GM21717 (cell line): ENCODE data around the gene POLG.

Source experiments
- ATAC-seq: cut with Tn5 transposase; IDR thresholded peaks from one replicate; pipeline ENCODE4 v1.9.1; 2021; ENCODE audit warnings: mild to moderate bottlenecking, moderate library complexity; ENCODE audit not compliant: unreplicated experiment

Gene POLG

DNA sequence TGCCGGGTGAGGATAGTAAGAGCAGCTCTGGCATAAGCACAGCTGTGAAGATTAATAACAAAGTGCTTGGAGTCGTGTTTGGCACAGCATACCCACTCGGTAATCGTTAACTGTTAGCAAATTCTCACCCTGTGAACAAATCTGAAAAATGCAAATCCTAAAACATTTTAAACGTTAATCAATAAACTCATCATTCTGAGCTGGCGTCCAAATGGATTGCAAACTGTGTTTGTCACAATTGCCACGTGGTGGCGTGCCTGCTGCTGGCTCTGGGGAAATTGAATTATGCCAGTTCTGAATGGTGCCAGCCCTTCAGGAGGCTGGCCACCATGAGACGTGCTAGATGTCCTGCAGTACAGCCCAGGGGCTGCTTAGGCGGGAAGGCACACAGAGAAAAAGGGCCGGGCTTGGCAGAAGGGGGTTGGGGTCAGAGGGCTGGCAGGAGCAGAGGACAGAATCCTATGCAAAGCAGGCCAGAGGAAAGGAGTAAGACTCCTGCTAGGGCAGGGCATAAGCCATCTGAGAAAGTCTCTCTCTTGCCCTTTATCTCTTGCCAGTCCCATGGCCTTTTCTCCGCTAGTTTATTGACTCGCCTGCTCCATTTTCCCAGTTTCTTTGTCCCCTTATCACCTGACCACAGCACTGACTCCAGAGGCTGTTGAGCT, 22.1 kb upstream of the POLG start:
- no peak for ATAC-seq

DNA sequence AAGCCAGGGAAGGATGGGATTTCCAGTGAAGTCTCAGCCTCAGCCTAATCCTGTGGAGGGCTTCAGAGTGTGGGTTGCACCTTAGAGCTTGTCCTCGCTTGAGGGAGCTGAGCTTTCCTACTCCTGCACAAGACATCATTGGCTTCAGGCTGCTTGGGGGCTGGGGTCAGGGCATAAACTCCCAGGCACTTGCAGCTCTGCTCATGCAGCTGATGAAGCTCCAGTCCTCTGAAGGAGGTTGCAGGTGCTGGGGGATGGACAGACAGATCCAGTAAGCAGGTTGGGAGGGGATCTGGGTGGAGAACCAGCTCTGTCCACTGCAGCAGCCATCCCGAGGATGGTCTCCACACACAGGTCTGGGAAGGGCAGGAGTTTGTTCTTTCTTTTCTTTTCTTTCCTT, 19.4 kb upstream of the POLG start:
- ATAC-seq, result no peak

GRCh38 chr15:89352476-89352875, 17.9 kb upstream of the POLG start:
- ATAC-seq, result no peak

GRCh38 chr15:89349206-89349558, 14.6 kb upstream of the POLG start:
- no peak for ATAC-seq

DNA sequence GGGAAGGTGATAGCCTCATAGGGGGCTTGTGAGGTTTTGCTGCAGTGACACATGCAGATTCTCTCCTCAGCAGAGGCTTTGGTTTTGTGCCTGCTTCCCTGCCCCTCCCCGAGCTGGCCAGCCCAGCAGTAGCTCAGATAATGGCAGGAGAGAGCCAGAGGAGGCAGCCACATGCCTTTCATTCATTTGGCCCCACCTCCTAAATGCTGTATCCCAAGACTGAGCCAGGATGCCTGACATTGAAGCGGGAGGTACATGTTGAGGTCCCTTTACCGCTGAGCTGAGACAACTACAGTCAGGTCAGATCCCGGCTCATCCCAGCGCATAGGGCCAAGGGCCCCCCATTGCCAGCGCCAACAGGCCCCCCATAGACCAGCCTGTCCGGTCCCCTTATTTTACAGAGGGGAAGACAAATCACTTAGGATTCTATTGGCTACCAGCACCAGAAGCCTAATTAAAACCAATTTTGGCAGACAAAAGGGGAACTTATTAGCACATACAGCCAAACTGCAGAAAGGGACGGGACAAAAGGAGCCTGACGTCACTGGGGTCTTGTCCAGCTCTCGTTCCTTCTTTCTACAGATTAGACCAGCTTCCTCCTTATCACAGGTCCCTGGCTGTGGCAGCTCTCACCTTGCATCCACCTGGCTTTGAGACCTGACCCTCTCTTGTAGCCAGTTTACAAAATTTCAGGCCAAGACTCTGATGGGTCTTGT, 12.1 kb upstream of the POLG start:
- no peak for ATAC-seq

DNA sequence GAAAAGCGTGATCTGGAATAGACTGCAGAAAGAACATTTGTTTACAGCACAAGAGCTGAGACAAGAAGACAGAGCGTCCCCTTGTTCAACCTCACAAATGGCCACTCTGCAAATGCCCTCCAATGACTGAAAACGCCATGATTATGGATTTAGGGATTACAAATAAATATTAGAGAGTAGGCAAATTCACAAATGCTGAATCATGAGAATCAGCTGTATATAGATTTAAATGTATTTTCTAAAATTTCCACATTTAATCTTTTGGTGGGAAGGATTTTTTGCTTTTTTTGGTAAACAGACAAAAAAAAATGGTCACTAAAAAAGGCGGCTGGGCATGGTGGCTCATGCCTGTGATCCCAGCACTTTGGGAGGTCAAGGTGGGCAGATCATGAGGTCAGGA, 10.6 kb upstream of the POLG start:
- no peak for ATAC-seq

DNA sequence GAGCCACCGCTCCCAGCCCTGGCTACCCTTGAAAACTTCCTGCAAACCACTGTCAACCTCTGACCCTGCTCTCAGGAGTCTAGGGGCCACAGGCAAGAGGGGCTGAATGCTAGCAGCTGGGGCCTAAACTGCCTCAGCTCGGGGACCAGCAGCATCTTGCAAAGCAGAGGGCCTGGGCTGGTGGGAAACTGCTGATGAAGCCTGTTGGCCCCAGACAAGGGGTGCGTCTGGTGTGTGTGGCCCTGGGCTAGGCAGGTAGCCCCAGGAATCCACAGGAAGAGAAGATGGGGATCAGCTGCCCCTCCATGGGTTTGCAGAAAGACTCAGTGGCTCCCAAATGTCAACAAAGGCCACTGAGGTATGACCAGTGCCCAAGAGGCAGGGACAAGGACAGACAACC, 8.2 kb upstream of the POLG start:
- no peak for ATAC-seq

- no peak for ATAC-seq
Measured at GRCh38 chr15:89341316-89342005, 6.8 kb upstream of the POLG start.

DNA sequence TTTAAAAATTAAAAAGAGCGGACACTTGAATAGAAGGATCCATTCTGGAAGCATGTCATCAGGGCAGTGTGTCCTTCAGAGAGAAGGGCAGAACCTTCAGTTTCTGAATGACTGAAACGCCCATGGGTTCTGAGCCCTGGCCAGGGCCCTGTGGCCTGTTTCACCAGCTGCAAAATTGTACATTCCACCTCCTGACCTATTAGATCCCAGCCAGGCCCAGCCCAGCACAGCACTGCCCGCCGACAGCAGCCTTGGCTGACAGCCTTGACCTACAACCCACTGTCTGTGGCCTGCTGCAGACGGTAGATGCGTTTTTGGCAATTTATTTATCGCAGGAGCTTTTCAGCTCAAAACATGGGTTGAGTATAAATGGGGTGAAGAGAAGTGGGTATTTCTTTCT, 5.9 kb upstream of the POLG start:
- no peak for ATAC-seq

- no peak for ATAC-seq
Measured at GRCh38 chr15:89338036-89338435, 3.4 kb upstream of the POLG start.

GRCh38 chr15:89335298-89336041, 846 bp upstream of the POLG start:
- peak; percentile 2 for ATAC-seq

DNA sequence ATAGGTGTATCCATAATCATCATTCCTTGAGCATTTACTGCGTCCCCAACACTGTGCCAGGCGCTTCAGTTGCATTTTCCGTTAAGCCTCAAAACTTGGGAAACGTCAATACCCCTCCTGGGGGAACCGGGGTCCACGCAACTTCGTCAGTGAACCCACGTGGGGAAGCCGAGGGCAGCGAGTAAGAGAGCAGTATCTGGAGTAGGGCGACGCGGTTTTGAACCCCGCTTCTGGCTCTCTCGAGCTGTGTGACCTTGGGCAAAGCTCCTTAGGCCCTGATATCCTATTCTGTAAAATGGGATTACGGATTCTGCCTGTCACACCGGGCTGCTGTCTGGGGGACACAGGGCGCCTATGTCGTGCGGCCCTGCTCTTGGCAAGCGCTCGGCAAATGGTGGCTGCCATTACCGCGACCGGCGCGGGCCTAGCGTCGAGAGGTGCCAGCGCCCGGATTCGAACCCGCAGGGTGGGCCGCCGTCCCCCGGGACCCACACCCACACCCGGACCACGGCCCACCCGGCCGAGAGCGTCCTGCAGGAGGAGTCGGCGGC, 590 bp downstream of the POLG start:
- ATAC-seq, result no peak

DNA sequence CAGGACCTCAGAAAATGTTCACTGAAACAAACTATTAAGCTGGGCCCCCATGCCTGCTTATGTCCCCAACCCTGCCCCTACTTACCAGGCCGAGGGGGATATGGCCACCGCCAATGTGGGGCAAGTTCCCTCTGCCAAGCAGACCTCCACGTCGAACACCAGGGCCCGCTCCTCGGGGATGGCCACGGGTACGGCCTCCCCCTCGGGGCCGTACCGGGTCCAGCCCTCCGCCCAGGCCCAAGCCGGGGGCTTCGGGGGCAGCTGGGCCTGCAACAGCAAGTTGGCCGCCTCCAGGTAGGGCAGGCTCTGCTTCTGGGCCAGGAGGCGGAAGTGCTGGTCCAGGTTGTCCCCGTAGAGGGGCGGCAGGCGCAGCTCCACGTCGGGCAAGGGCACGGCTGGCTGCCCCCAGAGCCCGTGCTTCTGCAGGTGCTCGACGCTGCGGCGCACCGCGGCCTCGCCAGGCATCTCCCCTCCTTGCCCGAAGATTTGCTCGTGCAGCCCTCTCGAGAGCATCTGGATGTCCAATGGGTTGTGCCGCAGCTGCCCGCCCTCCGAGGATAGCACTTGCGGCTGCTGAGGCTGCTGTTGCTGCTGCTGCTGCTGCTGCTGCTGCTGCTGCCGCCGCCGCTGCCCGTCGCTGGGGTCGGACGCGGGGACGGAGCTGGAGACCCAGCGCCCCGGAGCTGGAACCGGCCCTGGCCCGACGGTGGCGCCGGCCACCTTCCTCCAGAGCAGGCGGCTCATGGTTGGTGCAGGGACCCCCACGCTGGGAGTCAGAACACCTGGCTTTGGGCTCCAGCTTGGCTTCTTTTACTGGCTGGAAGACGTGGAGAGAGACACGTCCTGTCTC, 1.4 kb downstream of the POLG start:
- no peak for ATAC-seq

DNA sequence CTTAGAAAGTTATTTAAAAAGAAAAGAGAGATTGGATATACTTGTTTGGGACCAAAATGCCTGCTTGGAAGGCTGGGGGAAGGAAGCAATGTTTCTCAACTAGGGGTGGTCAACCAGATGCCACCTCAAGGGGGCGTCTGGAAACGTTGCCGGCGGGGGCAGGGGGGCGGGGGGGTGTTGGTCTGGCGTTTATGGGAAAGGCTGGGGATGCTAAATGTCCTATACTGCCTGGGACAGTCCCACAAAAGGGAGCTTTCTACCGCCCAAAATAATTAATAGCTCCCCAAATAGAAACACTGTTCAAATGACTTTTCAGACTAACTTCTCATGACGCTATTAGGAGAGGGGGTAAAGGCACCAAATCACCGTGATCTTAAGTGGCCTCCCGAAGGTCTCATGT, 2.2 kb downstream of the POLG start:
- ATAC-seq, result no peak

DNA sequence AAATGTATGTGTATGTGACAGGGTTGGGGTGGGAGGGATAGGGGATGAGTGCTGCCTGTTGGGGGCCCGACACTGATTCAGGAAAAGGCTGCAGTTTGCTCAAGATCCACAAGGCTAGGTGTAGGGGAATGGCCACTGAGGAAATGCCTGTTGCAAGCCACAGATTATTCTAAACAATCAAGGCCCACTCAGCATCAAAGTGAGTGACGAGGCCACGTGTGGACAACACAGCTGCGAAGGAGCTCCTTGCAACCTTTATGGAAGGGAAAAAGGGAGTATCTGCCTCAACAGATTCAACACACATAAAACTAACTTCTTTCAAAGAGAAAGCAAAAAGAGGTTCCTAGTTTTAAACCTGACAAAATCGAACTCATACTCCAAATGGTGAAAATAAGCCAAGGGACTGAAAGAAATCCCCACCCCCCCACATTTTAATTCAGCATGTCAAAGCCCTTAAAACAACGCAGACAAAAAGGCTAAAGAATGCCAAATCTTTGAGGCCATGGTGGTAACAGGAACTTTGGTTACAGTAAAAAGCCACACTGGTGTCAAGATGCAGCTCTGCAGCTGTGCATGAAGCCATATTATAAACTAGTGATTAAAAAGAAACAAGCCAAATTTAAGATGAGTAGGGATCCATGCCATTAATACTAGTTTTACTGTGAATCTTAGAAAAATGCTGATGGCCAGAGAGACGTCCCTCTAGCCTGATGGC, 3.6 kb downstream of the POLG start:
- no peak for ATAC-seq

DNA sequence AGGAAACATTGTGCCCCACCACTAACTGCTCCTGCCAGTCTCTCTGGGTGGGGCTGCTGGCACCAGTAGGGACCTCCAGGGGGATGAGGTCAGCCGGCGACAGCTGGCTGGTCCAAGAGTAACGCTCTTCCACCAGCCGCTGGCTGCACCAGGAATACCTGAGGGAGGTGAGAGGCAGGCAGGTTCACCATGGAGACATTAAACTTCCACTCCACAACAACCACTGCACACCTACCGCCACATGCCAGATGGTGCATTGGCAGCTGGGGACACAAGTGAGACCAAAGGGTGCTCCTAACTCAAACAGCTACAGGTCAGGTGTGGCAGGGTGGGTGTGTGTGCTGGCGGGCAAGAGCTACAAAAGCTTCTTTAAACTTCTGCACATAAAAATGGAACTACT, 4.5 kb downstream of the POLG start:
- ATAC-seq, result no peak

DNA sequence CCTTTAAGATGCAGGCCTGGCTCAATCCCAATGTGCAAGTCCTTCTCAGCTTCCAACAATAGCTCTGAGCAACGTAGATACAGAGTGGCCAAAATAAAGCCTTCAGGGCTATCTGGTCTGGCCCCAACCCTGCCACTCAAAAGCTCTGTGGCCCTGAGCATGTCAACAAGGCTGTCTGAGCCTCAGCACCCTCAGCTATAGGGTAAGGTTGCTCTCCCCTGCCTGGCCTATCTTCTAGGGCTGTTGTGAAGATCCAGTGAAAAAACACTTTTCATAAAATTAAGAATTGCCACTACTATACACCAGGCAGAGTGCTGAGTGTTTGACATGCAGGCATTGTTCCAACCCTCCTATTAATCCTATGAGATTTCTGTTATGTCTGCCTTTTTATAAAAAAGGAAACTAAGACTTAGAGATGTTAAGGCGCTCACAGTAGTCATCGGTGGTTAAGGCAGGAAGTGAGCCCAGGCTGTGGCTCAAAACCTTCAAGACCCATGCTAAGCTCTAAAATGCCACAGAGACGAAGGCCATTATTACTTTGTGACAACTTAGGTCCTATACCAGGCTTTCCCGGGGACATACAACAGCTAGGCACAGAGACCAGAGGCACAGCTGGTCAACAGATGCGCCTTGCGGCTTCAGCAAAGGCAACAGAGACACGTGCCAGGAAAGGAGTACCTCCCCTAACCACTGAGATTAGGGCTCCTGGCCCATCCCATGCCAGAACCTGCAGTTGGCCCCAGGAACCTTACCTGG, 5.1 kb downstream of the POLG start:
- ATAC-seq, result no peak

DNA sequence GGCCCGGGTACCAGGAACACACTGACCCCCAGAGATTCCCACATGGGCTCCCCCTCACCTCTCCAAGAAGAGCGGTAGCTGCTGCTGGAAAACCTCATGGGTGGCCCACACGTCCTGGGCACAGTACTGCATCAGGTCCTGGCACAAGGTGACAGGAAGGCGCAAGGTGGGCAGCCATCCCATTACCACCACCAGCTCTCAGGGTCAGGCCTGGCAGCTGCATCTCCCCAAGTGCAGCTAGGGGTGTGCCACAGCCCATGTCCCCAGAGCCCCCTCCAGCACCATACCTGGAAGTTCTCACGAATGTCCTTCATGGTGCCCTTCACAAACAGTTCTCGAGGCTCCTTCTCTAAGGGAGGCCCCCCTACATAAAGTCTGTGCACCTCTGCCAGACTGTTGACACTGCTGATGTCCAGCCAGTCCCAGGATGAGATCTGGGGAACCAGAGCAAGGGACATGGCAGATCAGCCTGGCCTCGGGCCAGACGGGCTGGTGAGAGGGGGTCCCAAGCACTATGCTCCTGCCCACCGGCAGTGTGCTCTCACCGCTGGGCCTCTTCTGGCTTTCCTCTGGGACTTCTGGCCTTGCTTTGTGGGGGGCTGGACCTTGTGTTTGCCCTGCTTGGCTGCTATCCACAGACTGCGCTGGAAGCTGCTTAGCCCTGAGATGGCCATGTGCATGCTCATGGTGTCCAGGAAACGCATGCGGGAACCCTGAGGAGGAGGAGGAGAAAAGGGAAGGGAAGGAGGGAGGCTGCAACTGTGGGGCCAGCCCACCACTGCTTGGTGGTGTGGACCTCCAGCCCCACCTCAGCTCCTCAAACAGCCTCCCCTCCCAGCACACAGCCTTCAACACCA, 6.0 kb downstream of the POLG start:
- ATAC-seq, result no peak
